Uterus (tissue), 4 donors: ENCODE measurements around the gene TDRKH. TPM values are rescaled to one million over a fixed set of nuclear protein-coding genes. Genes with fewer than 3 reads are reported as not detected.

ENCODE experiments used
- DNase-seq, 2 donors: peaks; one replicate each; pipeline ENCODE4 v3.0.0-alpha.2; 2019 to 2020
- H3K27ac ChIP-seq, 2 donors: fragments of 200-600 bp; sonication (generic); 1 replicate in 1 of 2; 2 replicates in 1 of 2; pipeline ENCODE4 v1.5.1; 2016 to 2018
- H3K27me3 ChIP-seq, 2 donors: fragments of 200-600 bp; sonication (generic); one replicate each; pipeline ENCODE4 v1.5.1; 2018 to 2019; ENCODE audit warnings: control low read depth in 1 of 2
- H3K36me3 ChIP-seq, 2 donors: fragments of 200-600 bp; sonication (generic); one replicate each; pipeline ENCODE4 v1.5.1; 2019; ENCODE audit warnings: control low read depth in 1 of 2
- H3K4me1 ChIP-seq, 2 donors: fragments of 200-600 bp; sonication (generic); one replicate each; pipeline ENCODE4 v1.5.1; 2018 to 2019; ENCODE audit warnings: control low read depth in 1 of 2
- H3K4me3 ChIP-seq, 2 donors: fragments of 200-600 bp; sonication (generic); 1 replicate in 1 of 2; 2 replicates in 1 of 2; pipeline ENCODE4 v1.5.1; 2018 to 2019; ENCODE audit warnings: mild to moderate bottlenecking in 1 of 2
- H3K9me3 ChIP-seq, 2 donors: fragments of 200-600 bp; sonication (generic); one replicate each; pipeline ENCODE4 v1.5.1; 2019; ENCODE audit warnings: control low read depth in 1 of 2
- POLR2A ChIP-seq, 2 donors: fragments of 450-650 bp; IDR thresholded peaks; one replicate each; pipeline ENCODE4 v1.6.1; 2016; ENCODE audit warnings: antibody characterized with exemption in 2 of 2, mild to moderate bottlenecking in 1 of 2, moderate library complexity in 1 of 2
- intact Hi-C: fragments of 100-400 bp; cut with DNase I; formaldehyde crosslinking; loops from one replicate; pipeline ENCODE4 v1.15.1; 2023; ENCODE audit warnings: low total_unique reads
- total RNA-seq, 4 donors: library from RNA; depleted of rRNA in 3 of 4; stranded (reverse); fragments of >200 nt in 3 of 4; gene quantifications; one replicate each; pipeline versions ENCODE4 v1.1.0 to v1.2.4, GENCODE V29; 2014 to 2023
- TF ChIP-seq, protein P1 (sequence below), 4 experiments: fragments of 200-600 bp in 2 of 4; fragments of 450-650 bp in 2 of 4; sonication (generic) in 2 of 4; IDR thresholded peaks; one replicate each; pipeline ENCODE4 v1.5.1; 2016 to 2019; ENCODE audit warnings: antibody characterized with exemption in 4 of 4, mild to moderate bottlenecking in 2 of 4, moderate library complexity in 1 of 4
- donor health status: DM: yes; HTN: yes; CAD: no.

Gene TDRKH
- total RNA-seq, 4 donors from 2014 or later, result 0.26 to 6.8 (median 1.8) TPM

DNA sequence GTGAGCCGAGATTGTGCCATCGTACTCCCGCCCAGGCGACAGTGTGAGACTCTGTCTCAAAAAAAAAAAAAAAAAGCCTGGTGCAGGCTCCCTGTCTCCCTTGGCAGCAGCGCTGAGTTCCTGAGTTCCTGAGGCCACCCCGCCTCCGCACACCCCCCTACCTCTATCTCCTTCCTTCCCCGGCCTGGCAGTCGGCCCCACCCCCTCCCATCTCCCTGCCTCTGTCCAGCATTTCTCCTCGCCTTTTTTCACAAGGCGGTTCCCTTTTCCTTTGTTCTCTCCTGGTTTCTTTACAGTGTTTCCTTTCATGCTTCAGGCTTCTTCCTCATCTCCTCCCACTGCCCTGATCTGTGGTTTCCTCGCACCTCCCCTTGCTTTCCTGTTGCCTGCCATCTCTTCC is 38.6 kb upstream of the TDRKH start:
- intact Hi-C loops, result no loop called here
- Histone ChIP-seq H3K27me3 (no peaks in the 10 kb centered on the region), H3K4me3 (no peak overlapping the region), H3K9me3 (no peaks in the 10 kb centered on the region), H3K36me3 (no peaks in the 10 kb centered on the region), H3K27ac (no peak overlapping the region), H3K4me1 (no peaks in the 10 kb centered on the region)
- DNase-seq, result no peak
- TF ChIP-seq POLR2A (IDR thresholded peaks at IDR 0.05), result no peak
- TF ChIP-seq, protein P1, sequence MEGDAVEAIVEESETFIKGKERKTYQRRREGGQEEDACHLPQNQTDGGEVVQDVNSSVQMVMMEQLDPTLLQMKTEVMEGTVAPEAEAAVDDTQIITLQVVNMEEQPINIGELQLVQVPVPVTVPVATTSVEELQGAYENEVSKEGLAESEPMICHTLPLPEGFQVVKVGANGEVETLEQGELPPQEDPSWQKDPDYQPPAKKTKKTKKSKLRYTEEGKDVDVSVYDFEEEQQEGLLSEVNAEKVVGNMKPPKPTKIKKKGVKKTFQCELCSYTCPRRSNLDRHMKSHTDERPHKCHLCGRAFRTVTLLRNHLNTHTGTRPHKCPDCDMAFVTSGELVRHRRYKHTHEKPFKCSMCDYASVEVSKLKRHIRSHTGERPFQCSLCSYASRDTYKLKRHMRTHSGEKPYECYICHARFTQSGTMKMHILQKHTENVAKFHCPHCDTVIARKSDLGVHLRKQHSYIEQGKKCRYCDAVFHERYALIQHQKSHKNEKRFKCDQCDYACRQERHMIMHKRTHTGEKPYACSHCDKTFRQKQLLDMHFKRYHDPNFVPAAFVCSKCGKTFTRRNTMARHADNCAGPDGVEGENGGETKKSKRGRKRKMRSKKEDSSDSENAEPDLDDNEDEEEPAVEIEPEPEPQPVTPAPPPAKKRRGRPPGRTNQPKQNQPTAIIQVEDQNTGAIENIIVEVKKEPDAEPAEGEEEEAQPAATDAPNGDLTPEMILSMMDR (IDR thresholded peaks at IDR 0.05), result no peak

GRCh38 chr1:151827853-151828252 is 37.6 kb upstream of the TDRKH start:
- no peaks in the 10 kb centered on the region for H3K4me1 ChIP-seq
- TF ChIP-seq, protein P1 (IDR thresholded peaks at IDR 0.05), result no peak
- TF ChIP-seq POLR2A (IDR thresholded peaks at IDR 0.05), result no peak
- DNase-seq, result no peak
- H3K27me3 ChIP-seq, result no peaks in the 10 kb centered on the region
- H3K4me3 ChIP-seq, result no peak overlapping the region
- no peak overlapping the region for H3K27ac ChIP-seq
- no peaks in the 10 kb centered on the region for H3K9me3 ChIP-seq
- intact Hi-C loops, result no loop called here
- H3K36me3 ChIP-seq, result no peaks in the 10 kb centered on the region

DNA sequence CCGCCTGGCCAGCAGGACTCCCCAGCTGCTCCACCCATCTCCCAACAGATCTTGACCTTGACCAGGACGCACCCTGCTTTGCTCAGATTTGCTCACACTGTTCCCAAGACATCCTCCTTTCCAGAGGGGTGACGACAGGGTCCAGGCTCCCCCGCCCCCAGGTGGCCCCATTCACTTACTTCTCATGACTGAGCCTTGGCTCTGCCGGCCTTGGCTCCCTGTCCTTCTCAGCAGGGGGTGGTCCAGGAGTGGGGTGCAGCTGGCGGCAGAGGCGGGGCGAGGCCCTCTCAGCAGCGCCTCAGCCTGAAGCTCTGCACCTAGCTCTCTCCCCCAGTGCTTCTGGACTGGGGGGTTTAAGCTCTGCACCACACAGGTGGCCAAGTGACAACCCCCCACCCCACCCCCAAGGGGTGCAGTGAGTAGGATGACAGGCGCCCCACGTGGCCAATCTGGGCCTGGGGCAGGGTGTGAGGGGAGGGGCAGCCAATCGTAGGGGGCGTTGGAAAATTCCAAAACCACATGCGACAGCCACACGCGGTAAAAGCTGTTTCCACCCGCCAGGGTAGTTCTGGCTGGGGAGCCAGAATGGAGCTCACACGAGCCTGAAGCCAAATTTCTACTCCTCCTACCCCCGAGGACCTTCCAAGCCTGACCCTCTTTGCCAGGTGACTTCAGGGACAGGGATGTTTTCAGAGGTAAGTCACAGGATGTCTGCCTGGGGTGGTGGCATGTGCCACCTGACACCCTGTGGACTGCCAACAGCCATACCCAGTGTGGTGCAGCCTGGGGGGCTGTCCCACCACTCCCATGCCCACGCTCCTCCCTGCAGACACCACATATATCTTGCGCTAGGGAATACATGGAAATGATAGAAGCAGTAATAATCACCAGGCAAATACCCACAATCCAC is 35.7 kb upstream of the TDRKH start:
- TF ChIP-seq, protein P1 (IDR thresholded peaks at IDR 0.05), result no peak
- no peak for TF ChIP-seq POLR2A (IDR thresholded peaks at IDR 0.05)
- intact Hi-C loops, result no loop called here
- Histone ChIP-seq H3K4me1 (no peaks in the 10 kb centered on the region), H3K27ac (no peak overlapping the region), H3K9me3 (no peaks in the 10 kb centered on the region), H3K36me3 (no peaks in the 10 kb centered on the region), H3K27me3 (no peaks in the 10 kb centered on the region), H3K4me3 (no peak overlapping the region)
- no peak for DNase-seq

GRCh38 chr1:151825204-151825603 is 34.9 kb upstream of the TDRKH start:
- H3K27ac ChIP-seq, result no peak overlapping the region
- H3K9me3 ChIP-seq, result no peaks in the 10 kb centered on the region
- no peaks in the 10 kb centered on the region for H3K4me1 ChIP-seq
- H3K4me3 ChIP-seq, result no peak overlapping the region
- intact Hi-C loops, result no loop called here
- no peaks in the 10 kb centered on the region for H3K36me3 ChIP-seq
- TF ChIP-seq, protein P1 (IDR thresholded peaks at IDR 0.05), result no peak
- no peak for TF ChIP-seq POLR2A (IDR thresholded peaks at IDR 0.05)
- H3K27me3 ChIP-seq, result no peaks in the 10 kb centered on the region
- DNase-seq, result no peak

- H3K27ac ChIP-seq, result no peak overlapping the region
These were observed 32.9 kb upstream of the TDRKH start for GRCh38 chr1:151823175-151823574.

More at GRCh38 chr1:151823175-151823574, 32.9 kb upstream of the TDRKH start:
- Histone ChIP-seq H3K9me3 (no peaks in the 10 kb centered on the region), H3K4me1 (no peaks in the 10 kb centered on the region), H3K4me3 (no peak overlapping the region), H3K36me3 (no peaks in the 10 kb centered on the region), H3K27me3 (no peaks in the 10 kb centered on the region)
- DNase-seq, result no peak
- TF ChIP-seq, protein P1 (IDR thresholded peaks at IDR 0.05), result no peak
- intact Hi-C loops, result no loop called here
